ENCODE data around the gene HABP2. TPM values are rescaled to one million over a fixed set of nuclear protein-coding genes. Genes with fewer than 3 reads are reported as not detected.
A peak's percentile ranks its signal among the peaks of the same experiment; 100 is the strongest.

The HABP2 gene
- 3.6 TPM for total RNA-seq
- long read RNA-seq, partial matches to known transcripts, result 0 of 4 reads
- long read RNA-seq, other reads (novel, unspliced or antisense), result 0 of 4 reads

GRCh38 chr10:113552701-113553100, at the start of gene HABP2:
TSS of gene HABP2 (plus strand) at chr10:113553053. CDS start at chr10:113553122, 69 bp downstream.
- Histone ChIP-seq H3K27ac (no peak within 1 kb of the TSS), H3K9me3 (no peaks in the 10 kb centered on the region), H3K4me3 (no peak within 1 kb of the TSS), H3K27me3 (no peaks in the 10 kb centered on the region), H3K4me1 (peaks cover 10% of the 10 kb centered on the region), H3K36me3 (no peaks in the 10 kb centered on the region)
- DNase-seq (no peak), ATAC-seq (peak; percentile 25)
- intact Hi-C loops (cut with DNase I), result no loop called here
- TF ChIP-seq, protein P1, sequence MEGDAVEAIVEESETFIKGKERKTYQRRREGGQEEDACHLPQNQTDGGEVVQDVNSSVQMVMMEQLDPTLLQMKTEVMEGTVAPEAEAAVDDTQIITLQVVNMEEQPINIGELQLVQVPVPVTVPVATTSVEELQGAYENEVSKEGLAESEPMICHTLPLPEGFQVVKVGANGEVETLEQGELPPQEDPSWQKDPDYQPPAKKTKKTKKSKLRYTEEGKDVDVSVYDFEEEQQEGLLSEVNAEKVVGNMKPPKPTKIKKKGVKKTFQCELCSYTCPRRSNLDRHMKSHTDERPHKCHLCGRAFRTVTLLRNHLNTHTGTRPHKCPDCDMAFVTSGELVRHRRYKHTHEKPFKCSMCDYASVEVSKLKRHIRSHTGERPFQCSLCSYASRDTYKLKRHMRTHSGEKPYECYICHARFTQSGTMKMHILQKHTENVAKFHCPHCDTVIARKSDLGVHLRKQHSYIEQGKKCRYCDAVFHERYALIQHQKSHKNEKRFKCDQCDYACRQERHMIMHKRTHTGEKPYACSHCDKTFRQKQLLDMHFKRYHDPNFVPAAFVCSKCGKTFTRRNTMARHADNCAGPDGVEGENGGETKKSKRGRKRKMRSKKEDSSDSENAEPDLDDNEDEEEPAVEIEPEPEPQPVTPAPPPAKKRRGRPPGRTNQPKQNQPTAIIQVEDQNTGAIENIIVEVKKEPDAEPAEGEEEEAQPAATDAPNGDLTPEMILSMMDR (IDR thresholded peaks at IDR 0.05), result no peak

DNA sequence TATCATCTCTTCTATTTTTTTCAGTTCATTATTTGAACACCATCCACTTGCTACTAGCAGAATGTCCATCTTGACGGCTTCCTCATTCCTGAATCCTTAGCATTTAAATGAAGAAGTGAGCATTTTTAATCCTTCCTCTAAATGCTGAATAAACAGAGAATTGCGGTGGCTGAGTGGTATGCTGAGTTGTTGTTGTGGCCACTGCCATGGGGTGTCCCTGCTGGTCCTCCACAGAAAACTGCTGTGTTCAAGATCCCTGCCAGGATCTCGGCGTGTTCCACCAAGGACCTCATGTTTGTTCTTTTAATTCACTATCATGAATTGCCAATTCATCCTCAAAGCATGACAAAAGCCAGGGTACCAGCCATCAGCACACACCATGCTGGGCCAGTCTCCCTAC, 48.9 kb upstream of the HABP2 start:
- Histone ChIP-seq H3K4me1 (peaks cover 11% of the 10 kb centered on the region), H3K9me3 (no peaks in the 10 kb centered on the region), H3K27ac (no peak overlapping the region), H3K27me3 (no peaks in the 10 kb centered on the region), H3K36me3 (no peaks in the 10 kb centered on the region), H3K4me3 (no peak overlapping the region)
- TF ChIP-seq, protein P1 (IDR thresholded peaks at IDR 0.05), result no peak
- no peak for DNase-seq
- intact Hi-C loops (cut with DNase I), result no loop called here
- peak; percentile 28 for ATAC-seq

DNA sequence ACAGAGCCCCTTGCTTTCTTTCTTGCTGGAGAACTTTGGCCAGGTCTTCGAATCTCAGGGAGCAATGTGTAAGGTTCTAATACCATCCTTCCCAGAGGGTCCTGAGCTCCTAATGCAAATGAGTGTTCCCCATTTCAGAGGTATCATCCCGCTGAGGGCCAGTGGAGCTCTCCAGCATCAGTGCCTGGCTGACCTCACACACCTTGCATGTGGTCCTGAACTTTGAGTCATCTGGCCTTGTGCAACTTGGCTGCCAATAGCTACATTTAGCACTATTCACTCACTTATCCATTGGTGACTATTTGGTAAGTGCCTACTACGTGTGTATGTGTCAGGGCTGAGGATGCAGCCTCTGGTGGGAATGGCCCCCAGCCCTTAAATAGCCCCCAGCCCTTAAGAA, 48.4 kb upstream of the HABP2 start:
- Histone ChIP-seq H3K27ac (no peak overlapping the region), H3K9me3 (no peaks in the 10 kb centered on the region), H3K4me3 (no peak overlapping the region), H3K27me3 (no peaks in the 10 kb centered on the region), H3K4me1 (peaks cover 6% of the 10 kb centered on the region), H3K36me3 (no peaks in the 10 kb centered on the region)
- intact Hi-C loops (cut with DNase I), result no loop called here
- no peak for DNase-seq
- ATAC-seq, result no peak
- TF ChIP-seq, protein P1 (IDR thresholded peaks at IDR 0.05), result no peak

- DNase-seq, result no peak
- TF ChIP-seq, protein P1 (IDR thresholded peaks at IDR 0.05), result no peak
These were observed 46.4 kb upstream of the HABP2 start for GRCh38 chr10:113506476-113506875.

GRCh38 chr10:113511419-113511818, 41.4 kb upstream of the HABP2 start:
- H3K4me3 ChIP-seq, result no peak overlapping the region
- H3K36me3 ChIP-seq, result no peaks in the 10 kb centered on the region
- intact Hi-C loops (cut with DNase I), result no loop called here
- H3K27me3 ChIP-seq, result no peaks in the 10 kb centered on the region
- DNase-seq (no peak), ATAC-seq (no peak)
- no peaks in the 10 kb centered on the region for H3K9me3 ChIP-seq
- TF ChIP-seq, protein P1 (IDR thresholded peaks at IDR 0.05), result no peak
- no peak overlapping the region for H3K27ac ChIP-seq
- no peaks in the 10 kb centered on the region for H3K4me1 ChIP-seq

More at GRCh38 chr10:113506476-113506875, 46.4 kb upstream of the HABP2 start:
- no peak overlapping the region for H3K27ac ChIP-seq
- H3K9me3 ChIP-seq, result no peaks in the 10 kb centered on the region
- no peaks in the 10 kb centered on the region for H3K4me1 ChIP-seq
- no peaks in the 10 kb centered on the region for H3K36me3 ChIP-seq
- ATAC-seq, result no peak
- H3K27me3 ChIP-seq, result no peaks in the 10 kb centered on the region
- intact Hi-C loops (cut with DNase I), result no loop called here
- H3K4me3 ChIP-seq, result no peak overlapping the region

DNA sequence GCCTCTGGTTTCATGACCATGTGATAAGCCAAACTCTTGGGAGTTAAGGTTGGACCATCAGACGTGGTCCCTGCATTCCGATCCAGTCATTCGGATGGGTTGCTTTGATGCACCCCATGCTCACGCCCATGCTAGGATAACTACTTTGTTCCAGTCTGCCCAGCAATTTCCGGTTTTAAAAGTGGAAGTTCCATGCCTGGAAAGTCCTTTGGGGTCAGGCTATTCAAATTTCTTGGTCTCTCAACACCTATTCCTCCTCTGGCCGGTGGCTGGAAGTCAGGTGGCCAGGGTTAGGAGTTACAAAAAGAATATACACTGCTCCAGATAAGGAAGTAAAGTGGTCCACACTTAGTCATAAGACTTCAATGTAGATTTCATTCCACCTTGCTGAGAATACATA, 37.7 kb upstream of the HABP2 start:
- H3K27me3 ChIP-seq, result no peaks in the 10 kb centered on the region
- H3K27ac ChIP-seq, result no peak overlapping the region
- TF ChIP-seq, protein P1 (IDR thresholded peaks at IDR 0.05), result no peak
- H3K36me3 ChIP-seq, result no peaks in the 10 kb centered on the region
- no peaks in the 10 kb centered on the region for H3K9me3 ChIP-seq
- intact Hi-C loops (cut with DNase I), result no loop called here
- H3K4me1 ChIP-seq, result no peaks in the 10 kb centered on the region
- H3K4me3 ChIP-seq, result no peak overlapping the region
- DNase-seq (no peak), ATAC-seq (no peak)
